NOMO-1 (cell line): ENCODE results near the gene TMEM119.
"Not testable (repeated sequence)": the region's sequence is repeated elsewhere in the genome, so short reads cannot be mapped to it uniquely, and the experiment has no call there.

ENCODE experiments used
- DNase-seq, 2 experiments: peaks; one replicate each; lab custom pipeline; 2025; ENCODE audit not compliant: unreplicated experiment in 2 of 2; lab: John Stamatoyannopoulos, UW

TMEM119 gene

DNA sequence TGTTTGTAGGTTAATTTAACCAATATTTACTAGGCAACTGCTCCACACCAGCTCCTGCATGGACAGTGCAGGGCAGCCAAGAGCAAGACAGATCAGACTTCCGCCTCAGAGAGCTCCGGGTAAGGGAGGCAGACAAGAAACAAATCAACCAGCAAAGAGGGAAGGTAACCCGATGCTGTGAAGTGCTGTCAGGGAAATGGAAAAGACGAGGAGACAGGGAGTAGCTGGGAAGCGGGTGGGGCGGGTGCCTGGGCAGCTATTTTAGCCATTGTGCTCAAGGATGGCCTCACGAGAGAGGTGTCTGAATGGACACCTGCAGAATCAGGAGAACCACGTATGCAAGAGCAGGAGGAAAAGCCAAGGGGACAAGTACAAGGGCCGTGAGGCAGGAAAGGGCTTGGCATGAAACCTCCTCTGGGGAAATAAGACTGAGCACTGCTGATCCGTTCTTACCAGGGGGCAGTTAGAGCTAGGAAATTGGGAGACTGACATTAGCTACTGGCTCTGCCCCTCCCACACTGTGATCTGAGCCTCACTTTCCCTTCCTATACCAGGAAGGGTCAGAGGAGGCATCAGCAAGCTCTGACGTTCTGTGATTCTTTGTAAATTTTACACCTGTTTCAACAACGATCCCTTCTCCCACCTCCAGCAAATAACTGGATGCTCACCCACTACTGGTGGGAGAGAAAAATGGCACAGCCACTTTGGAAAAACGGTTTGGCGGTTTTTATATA lies 6.5 kb upstream of the TMEM119 start:
- DNase-seq = no peak

DNA sequence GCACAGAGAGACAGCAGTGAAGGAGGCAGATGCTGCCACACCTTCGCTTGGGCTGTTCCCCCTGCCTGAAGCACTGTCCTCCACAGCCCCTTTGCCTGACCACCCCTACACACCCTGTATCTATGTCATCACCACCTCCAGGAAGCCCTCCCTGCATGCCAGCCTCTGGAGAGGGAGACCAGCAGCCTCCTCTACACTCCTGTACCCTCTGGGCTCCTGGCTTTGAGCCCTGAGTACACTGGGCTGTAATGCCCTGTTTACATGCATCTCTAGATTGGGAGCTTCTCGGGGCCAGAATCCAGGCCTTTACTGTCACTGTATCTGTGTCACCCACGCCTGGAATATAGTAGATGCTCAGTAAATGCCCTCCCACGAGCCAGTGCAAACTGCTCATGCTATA lies 5.9 kb upstream of the TMEM119 start:
- DNase-seq = no peak

DNA sequence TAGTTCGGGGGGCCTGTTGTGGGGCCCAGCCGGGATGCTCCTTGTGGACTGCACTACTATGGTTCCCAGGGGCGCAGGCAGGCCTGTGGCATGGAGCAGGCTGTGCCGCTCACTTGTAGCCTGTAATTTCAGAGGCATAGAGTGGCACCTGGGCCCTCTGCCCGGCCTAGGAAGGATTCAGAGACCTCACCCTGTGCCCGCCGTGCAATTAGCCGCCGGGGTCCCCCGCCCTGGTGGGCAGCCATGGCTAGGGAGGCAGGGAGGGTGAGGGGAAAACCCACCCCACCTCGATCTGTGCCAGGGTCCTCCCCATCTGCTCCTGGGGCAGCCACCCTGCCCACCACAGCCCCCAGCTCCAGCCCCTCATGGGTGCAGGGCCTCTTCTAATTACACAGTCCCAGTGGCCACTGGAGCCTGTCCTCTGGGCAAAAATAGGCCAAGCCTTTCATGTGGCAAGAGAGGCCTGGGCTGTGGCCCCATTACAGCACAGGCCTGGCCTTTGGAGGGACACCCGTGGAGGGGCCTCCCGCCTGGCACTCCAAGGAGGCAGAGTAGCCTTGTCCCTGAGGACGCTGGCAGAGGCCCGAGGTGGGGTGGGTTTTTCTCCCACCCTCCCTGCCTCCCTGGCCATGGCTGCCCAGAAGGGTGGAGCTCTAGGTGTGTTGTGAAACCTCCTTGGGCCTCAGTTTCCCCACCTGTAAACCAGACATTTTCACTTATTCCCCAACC lies 5.3 kb upstream of the TMEM119 start:
- DNase-seq = no peak

DNA sequence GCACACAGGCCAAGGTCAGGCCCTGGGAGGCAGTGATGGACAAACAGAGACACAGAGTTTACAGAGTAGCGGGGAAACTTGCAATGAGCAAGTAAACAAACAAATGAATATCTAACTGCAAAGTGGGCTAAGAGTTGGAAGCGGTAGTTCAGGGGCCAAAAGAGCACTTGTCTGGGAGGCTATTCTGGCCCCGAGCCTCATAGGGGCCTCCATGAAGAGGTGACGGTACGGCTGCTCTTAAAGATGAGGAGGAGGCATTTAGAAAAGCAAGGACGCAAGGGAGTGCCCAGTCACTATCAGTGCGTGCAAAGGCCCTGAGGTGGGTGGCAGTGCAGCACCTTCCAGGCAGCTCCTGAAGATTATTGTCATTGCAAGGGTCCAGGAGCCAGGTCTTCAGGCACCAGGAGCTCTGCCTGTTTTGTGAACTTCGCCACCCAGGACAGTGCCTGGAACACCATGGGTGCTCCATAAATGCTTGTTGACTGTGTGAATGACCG lies 4.4 kb upstream of the TMEM119 start:
- no peak for DNase-seq

DNA sequence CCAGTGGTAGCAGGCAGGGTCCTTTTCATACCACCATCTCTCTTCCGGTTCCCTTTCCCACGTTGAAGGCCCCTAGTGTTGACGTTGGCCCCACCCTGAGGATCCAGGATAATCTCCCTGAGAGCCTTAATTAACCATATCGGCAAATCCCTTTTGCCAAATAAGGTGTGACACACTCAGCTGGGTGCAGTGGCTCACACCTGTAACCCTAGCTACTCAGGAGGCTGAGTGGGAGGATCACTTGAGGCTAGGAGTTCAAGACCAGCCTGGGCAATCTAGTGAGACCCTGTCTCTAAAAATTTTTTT lies 2.8 kb upstream of the TMEM119 start:
- no peak for DNase-seq

DNA sequence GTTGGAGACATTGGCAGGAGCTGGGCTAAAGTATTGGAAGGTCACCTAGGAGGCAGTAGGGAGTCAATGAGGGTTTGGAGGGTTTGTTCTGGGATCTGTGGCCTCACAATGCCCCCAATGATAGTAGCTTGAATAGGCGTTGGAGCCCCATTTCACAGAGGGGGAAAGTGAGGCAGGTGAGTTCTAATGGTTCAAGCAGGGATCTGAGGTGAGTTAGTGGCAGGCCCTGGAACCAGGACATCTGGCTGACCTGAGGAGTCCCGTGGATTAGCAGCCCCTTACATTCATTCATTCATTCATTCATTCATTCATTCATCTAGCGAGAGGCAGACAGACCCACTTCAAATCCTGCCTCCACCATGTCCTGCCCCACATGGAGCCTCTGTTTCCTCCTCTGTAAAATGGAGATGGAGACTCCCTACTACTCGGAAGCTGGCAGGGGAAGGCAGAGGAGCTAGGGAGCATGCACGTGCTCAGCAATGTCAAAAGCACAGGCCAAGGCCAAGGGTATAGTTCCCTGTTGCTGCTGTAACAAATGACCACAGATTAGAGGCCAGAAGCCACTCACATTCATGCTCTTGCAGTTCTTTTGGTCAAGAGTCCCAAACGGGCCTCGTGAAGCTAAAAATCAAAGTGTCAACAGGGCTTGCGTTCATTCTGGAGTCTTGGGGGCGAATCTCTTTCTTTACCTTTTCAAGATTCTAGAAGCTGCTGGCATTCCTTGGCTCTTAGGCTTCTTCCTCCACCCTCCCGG lies 2.2 kb upstream of the TMEM119 start:
- no peak for DNase-seq

DNA sequence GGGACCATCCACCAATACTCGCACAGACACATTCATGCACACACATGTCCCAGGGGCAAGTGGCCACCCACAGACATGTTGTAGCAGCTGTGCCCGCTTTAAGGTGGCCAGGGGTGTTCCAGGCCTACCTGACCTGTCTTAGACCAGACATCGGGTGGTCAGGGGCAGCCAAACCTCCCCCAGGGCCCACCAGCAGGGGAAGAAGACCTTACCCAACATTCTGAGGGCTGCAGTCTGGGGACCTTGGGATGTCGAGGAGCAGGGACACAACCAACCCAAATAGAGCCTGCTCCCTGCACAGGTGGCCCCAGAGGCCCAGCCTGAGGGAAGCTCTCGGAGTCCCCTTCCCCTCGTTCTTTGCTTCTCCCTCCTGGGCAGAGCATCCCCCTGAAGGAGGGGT lies 1.7 kb upstream of the TMEM119 start:
- DNase-seq = no peak

DNA sequence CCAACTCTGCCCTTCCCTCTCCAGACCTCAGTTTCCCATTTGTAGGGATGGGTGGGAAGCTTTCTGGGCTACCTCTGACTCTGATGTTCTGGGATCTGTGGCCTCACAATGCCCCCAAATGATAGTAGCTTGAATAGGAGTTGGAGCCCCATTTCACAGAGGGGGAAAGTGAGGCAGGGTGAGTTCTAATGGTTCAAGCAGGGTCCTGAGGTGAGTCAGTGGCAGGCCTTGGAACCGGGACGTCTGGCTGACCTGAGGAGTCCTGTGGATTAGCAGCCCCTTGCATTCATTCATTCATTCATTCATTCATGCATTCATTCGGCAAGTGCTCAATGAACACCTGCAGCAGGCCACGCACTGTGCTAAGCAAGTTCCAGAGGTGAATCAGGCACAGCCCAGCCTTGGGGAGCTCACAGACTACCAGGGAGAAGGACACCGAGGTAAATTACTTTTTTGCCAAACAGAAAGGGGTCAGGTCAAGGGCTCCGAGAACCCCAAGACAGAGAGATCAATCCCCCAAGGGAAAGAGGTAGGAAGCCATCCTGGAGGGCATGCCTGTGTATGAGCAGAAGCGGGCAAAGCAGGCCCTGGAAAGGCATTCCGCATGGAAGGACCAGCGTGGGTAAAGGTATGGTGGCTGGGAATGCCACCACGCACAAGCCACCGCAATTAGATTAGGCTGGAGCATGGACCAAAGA lies 818 bp upstream of the TMEM119 start:
- DNase-seq = no peak

DNA sequence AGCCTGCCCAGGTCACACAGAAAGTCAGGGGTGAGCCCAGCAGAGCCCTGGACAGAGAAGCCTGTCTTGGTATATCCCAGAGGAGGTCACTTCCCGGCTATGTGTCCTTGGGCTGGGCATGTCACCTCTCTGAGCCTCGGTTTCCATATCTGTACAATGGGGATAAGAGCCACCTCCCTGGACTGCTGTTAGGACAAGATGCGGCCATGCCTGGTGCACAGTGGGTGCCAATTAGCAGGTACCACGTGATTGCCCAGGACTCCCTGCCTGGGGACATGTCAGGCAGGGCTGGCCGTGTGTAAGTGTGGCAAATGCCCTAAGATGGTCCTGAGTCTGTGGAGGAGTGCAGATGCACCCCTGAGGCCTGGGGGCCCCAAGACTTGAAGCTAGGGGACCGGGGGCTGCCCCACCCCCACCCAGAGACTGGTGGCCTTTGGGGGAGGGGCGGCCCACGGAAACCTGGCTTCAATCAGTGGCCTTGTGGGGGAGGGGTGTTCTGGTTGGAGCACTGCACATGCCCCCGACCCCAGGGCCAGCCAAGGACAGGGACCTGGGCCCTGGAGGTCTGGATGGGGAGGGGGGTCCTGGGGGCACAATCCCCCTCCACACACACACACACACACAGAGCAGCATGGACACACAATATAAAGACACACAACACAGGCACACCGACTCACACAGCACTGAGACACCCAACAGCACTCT lies 878 bp downstream of the TMEM119 start:
- no peak for DNase-seq

DNA sequence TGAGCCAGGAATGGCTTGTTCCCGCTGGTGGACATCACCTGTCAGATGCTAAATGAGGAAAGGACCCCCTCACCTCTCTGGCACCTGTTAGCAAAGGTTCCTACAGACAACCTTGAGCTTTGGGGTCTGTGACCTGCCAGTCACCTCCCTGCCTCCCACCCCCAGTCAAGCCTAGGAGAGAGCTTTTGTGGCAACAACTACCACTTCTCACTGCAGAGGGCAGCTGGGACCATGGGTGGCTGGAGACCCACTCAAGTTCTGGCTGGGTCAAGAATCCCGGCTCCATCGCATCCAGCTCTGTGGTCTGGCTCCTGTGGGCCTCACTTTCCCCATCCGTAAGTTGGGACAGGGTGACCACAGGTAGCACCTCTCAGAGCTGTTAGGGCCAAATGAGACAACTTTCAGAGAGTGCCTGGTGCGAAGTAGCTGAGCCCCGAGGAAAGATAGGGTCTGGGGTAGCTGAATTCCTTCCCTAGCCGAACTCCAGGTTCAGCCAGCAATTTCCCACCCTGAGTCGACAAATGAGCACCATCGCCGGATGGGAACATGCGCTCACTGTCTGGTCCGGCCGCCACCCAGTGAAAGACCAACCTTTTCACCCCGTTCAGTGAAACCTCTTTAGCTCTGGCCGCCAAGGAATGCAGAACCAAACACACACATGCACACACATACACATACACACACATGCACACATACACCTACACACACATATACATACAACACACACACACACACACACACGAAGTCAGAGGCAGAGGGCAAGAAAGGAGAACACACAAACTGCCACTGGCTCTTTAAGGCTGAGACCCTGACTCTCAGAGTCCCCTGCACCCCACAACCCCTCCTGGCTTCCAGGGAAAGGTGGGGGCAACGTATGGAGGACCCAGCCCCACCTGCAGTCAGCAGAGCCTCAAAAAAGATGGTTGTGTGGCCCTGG lies 1.9 kb downstream of the TMEM119 start:
- no peak for DNase-seq

DNA sequence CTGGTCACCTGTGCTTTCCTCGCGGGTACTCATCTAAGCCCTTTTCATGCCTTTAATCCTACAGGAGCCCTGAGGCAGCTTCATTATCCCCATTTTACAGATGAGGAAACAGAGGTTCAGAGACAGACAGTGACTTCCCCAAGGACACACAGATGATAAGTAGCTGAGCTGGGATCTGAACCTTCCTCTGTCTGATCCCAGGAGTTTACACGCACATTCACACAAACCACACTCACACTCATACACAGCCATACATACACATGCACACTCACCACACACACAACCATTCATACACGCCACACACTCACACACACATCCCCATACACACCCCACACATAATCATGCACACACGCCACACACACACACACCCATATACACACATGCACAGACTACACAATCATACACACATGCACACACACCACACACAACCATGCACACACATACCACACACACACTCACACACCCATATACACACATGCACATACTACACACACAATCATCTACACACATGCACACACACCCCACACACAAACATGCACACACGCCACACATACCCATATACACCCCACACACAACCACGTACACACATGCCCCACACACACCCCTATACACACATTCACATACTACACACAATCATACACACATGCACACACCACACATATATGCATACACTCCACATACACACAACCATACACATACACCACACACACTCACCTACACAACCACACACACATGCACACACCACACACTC lies 2.7 kb downstream of the TMEM119 start:
- no peak for DNase-seq

DNA sequence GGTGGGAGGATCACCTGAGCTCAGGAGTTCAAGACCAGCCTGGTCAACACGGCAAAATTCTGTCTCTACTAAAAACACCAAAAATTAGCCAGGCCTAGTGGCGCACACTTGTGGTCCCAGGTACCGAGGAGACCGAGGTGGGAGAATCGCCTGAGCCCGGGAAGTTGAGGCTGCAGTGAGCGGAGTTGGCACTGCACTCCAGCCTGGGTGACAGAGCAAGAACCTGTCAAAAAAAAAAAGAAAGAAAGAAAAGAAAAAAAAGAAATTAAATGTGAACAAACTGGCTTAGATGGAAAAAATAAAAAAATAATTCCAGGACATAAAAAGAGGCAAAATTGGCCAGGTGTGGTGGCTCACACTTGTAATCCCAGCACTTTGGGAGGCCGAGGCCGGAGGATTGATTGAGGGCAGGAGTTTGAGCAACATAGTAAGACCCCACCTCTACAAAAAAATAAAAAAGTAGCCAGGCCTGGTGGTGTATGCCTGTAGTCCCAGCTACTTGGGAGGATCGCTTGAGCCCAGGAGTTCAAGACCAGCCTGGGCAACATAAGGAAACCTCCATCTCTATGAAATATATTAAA lies 3.5 kb downstream of the TMEM119 start:
- no peak for DNase-seq

DNA sequence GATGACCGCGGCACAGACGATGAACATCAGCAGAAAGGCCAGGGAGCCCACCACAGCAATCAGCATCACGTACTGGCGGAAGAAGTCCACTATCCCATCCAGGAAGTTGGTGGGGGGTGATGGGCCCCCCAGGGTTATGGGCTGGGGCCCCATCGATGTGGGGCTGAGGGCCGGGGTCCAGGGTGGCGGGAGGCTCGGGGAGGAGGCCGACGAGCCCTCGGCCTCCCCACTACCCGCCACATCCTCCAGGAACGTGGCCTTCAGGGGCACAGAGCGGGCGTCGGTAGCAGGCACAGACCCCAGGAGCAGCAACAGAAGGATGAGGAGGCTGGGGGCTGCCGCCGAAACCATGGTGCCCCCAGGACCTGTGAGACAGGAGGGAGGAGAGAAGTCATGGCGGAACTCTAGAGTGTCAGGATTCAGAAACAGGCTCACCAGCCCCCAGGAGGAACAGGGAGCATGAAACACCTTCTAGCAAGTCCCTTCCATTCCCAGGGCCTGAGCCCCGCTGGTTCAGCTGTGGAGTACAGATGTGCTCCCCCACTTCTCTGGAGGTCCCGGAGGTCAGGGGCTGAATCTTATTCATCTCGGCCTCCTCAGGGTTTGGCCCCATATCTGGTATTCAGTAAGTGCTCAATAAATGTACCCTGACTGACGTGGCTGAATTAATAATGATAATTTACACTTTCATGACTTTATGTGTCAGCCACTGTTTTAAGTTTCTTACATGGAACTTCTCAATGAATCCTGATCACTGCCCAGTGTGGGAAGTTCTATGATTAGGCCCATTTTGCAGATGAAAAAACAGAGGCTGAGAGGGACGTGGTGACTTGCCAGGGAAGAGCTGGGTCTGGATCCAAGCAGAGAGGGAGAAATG lies 5.6 kb downstream of the TMEM119 start:
- no peak for DNase-seq

DNA sequence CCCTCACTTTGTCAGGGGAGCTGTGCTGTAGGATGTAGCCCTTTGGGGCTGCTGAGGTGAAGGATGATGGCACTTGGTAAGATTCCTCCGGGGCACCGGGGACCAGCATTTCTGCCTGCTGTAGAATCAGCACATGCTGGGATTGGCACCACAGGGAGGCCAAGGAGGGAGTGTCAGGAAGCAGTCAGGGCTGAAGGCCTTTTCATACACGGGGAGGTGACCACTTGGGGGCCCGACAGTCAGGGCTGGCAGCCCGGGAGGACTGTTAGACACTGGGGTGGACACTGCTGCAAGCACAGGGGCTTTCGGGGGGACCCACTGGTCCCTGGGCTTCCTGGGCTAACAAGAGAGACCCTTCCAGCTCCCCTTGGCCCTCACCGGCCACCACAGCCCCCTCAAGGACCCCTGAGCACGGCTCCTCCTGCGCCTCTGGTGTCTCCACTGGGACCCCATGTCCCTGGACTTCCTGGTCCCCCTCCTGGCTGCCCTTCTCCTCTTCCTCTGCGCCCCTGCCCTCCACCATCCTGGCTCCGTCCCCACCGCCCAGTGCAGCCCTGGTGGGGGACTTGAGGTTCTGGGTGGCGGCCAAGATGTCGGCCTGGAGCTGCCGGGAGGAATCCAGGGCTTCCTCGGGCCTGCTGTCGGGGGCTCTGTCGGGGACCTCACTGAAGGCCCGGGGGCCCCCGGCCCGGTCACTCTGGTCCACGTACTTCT lies 6.5 kb downstream of the TMEM119 start:
- DNase-seq = no peak

DNA sequence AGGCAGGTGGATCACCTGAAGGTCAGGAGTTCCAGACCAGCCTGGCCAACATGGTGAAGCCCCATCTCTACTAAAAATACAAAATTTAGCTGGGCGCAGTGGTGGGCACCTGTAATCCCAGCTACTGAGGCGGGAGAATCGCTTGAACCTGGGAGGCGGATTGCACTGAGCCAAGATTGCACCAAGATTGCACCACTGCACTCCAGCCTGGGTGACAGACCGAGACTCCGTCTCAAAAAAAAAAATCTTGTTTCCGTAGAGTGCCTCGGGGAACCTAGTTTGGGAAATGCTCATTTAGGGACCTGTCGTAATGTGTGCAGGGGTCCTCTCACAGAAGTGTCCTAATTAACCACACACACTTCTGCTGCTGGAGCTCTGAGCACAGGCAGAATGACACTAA lies 7.4 kb downstream of the TMEM119 start:
- DNase-seq = not testable (repeated sequence)

DNA sequence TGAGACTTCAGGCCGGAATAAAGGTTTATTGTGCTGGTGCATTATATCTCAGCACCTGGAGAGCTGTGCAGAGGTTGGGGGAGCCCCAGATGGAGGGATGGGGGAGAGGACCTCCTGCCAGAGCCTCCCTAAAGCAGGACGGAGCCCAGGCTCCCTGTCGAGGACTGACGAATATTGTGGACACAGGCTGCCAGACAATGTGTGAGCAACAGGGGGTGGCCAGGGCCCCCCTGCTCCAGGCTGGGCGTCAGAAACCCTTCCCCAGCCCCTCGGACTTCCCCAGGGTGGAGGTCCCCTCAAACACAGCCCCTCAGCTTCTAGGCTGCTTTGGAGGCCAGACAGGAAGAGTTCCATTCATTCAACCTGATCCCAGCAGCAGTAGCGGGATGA lies 8.0 kb downstream of the TMEM119 start:
- DNase-seq = no peak
